ENCODE measurements around the gene TMEM272.

Gene TMEM272

GRCh38 chr13:51844862-51845573 lies at the start of gene TMEM272:
Gene TMEM272, minus strand, starts transcription at chr13:51845177. Its CDS starts 6,647 bp downstream, at chr13:51838530.
- Histone ChIP-seq H3K27me3 (ENCODE audit: control insufficient read depth, insufficient read depth, low read length) (no peaks in the 10 kb centered on the region), H3K9ac (ENCODE audit: low read length) (no peak within 1 kb of the TSS), H3K4me1 (ENCODE audit: control insufficient read depth, insufficient read depth, low read length) (peaks cover 5% of the 10 kb centered on the region), H3K36me3 (ENCODE audit: control insufficient read depth, insufficient read depth, low read length) (no peaks in the 10 kb centered on the region), H3K4me3 (ENCODE audit: low read length) (no peak within 1 kb of the TSS), H3K9me3 (ENCODE audit: control insufficient read depth, low read length) (no peaks in the 10 kb centered on the region)

- no peaks in the 10 kb centered on the region for H3K36me3 ChIP-seq (ENCODE audit: control insufficient read depth, insufficient read depth, low read length)
- no peaks in the 10 kb centered on the region for H3K4me1 ChIP-seq (ENCODE audit: control insufficient read depth, insufficient read depth, low read length)
- H3K9me3 ChIP-seq (ENCODE audit: control insufficient read depth, low read length) = no peaks in the 10 kb centered on the region
- H3K9ac ChIP-seq (ENCODE audit: low read length) = no peak overlapping the region
- no peaks in the 10 kb centered on the region for H3K27me3 ChIP-seq (ENCODE audit: control insufficient read depth, insufficient read depth, low read length)
- H3K4me3 ChIP-seq (ENCODE audit: low read length) = no peak overlapping the region
Measured at GRCh38 chr13:51894239-51894638, 49.3 kb upstream of the TMEM272 start.

- no peak overlapping the region for H3K9ac ChIP-seq (ENCODE audit: low read length)
- no peaks in the 10 kb centered on the region for H3K36me3 ChIP-seq (ENCODE audit: control insufficient read depth, insufficient read depth, low read length)
- no peaks in the 10 kb centered on the region for H3K9me3 ChIP-seq (ENCODE audit: control insufficient read depth, low read length)
- H3K4me3 ChIP-seq (ENCODE audit: low read length) = no peak overlapping the region
- H3K4me1 ChIP-seq (ENCODE audit: control insufficient read depth, insufficient read depth, low read length) = no peaks in the 10 kb centered on the region
- no peaks in the 10 kb centered on the region for H3K27me3 ChIP-seq (ENCODE audit: control insufficient read depth, insufficient read depth, low read length)
Measured at GRCh38 chr13:51892657-51893056, 47.7 kb upstream of the TMEM272 start.

- H3K9me3 ChIP-seq (ENCODE audit: control insufficient read depth, low read length) = no peaks in the 10 kb centered on the region
- no peaks in the 10 kb centered on the region for H3K36me3 ChIP-seq (ENCODE audit: control insufficient read depth, insufficient read depth, low read length)
- H3K4me3 ChIP-seq (ENCODE audit: low read length) = no peak overlapping the region
- H3K9ac ChIP-seq (ENCODE audit: low read length) = no peak overlapping the region
- H3K27me3 ChIP-seq (ENCODE audit: control insufficient read depth, insufficient read depth, low read length) = no peaks in the 10 kb centered on the region
- no peaks in the 10 kb centered on the region for H3K4me1 ChIP-seq (ENCODE audit: control insufficient read depth, insufficient read depth, low read length)
Measured at GRCh38 chr13:51887468-51887867, 42.5 kb upstream of the TMEM272 start.

- Histone ChIP-seq H3K9ac (ENCODE audit: low read length) (no peak overlapping the region), H3K27me3 (ENCODE audit: control insufficient read depth, insufficient read depth, low read length) (no peaks in the 10 kb centered on the region), H3K4me3 (ENCODE audit: low read length) (no peak overlapping the region), H3K9me3 (ENCODE audit: control insufficient read depth, low read length) (no peaks in the 10 kb centered on the region), H3K36me3 (ENCODE audit: control insufficient read depth, insufficient read depth, low read length) (no peaks in the 10 kb centered on the region), H3K4me1 (ENCODE audit: control insufficient read depth, insufficient read depth, low read length) (no peaks in the 10 kb centered on the region)
Measured at GRCh38 chr13:51885651-51886050, 40.7 kb upstream of the TMEM272 start.

GRCh38 chr13:51883226-51883600 lies 38.2 kb upstream of the TMEM272 start:
- no peak overlapping the region for H3K4me3 ChIP-seq (ENCODE audit: low read length)
- H3K36me3 ChIP-seq (ENCODE audit: control insufficient read depth, insufficient read depth, low read length) = no peaks in the 10 kb centered on the region
- H3K9me3 ChIP-seq (ENCODE audit: control insufficient read depth, low read length) = no peaks in the 10 kb centered on the region
- H3K9ac ChIP-seq (ENCODE audit: low read length) = no peak overlapping the region
- no peaks in the 10 kb centered on the region for H3K4me1 ChIP-seq (ENCODE audit: control insufficient read depth, insufficient read depth, low read length)
- no peaks in the 10 kb centered on the region for H3K27me3 ChIP-seq (ENCODE audit: control insufficient read depth, insufficient read depth, low read length)

- Histone ChIP-seq H3K9me3 (ENCODE audit: control insufficient read depth, low read length) (no peaks in the 10 kb centered on the region), H3K27me3 (ENCODE audit: control insufficient read depth, insufficient read depth, low read length) (no peaks in the 10 kb centered on the region), H3K9ac (ENCODE audit: low read length) (no peak overlapping the region), H3K36me3 (ENCODE audit: control insufficient read depth, insufficient read depth, low read length) (no peaks in the 10 kb centered on the region), H3K4me1 (ENCODE audit: control insufficient read depth, insufficient read depth, low read length) (no peaks in the 10 kb centered on the region), H3K4me3 (ENCODE audit: low read length) (no peak overlapping the region)
Measured at GRCh38 chr13:51882570-51883225, 37.7 kb upstream of the TMEM272 start.

- Histone ChIP-seq H3K4me3 (ENCODE audit: low read length) (no peak overlapping the region), H3K4me1 (ENCODE audit: control insufficient read depth, insufficient read depth, low read length) (no peaks in the 10 kb centered on the region), H3K36me3 (ENCODE audit: control insufficient read depth, insufficient read depth, low read length) (no peaks in the 10 kb centered on the region), H3K27me3 (ENCODE audit: control insufficient read depth, insufficient read depth, low read length) (no peaks in the 10 kb centered on the region), H3K9ac (ENCODE audit: low read length) (no peak overlapping the region), H3K9me3 (ENCODE audit: control insufficient read depth, low read length) (no peaks in the 10 kb centered on the region)
Measured at GRCh38 chr13:51881296-51881695, 36.3 kb upstream of the TMEM272 start.

- no peaks in the 10 kb centered on the region for H3K36me3 ChIP-seq (ENCODE audit: control insufficient read depth, insufficient read depth, low read length)
- H3K4me1 ChIP-seq (ENCODE audit: control insufficient read depth, insufficient read depth, low read length) = no peaks in the 10 kb centered on the region
Measured at GRCh38 chr13:51879133-51879532, 34.2 kb upstream of the TMEM272 start.

GRCh38 chr13:51874651-51875050 lies 29.7 kb upstream of the TMEM272 start:
- no peaks in the 10 kb centered on the region for H3K9me3 ChIP-seq (ENCODE audit: control insufficient read depth, low read length)
- H3K4me1 ChIP-seq (ENCODE audit: control insufficient read depth, insufficient read depth, low read length) = no peaks in the 10 kb centered on the region
- H3K27me3 ChIP-seq (ENCODE audit: control insufficient read depth, insufficient read depth, low read length) = no peaks in the 10 kb centered on the region
- H3K36me3 ChIP-seq (ENCODE audit: control insufficient read depth, insufficient read depth, low read length) = no peaks in the 10 kb centered on the region
- no peak overlapping the region for H3K9ac ChIP-seq (ENCODE audit: low read length)
- no peak overlapping the region for H3K4me3 ChIP-seq (ENCODE audit: low read length)

More at GRCh38 chr13:51879133-51879532, 34.2 kb upstream of the TMEM272 start:
- Histone ChIP-seq H3K27me3 (ENCODE audit: control insufficient read depth, insufficient read depth, low read length) (no peaks in the 10 kb centered on the region), H3K4me3 (ENCODE audit: low read length) (no peak overlapping the region), H3K9me3 (ENCODE audit: control insufficient read depth, low read length) (no peaks in the 10 kb centered on the region), H3K9ac (ENCODE audit: low read length) (no peak overlapping the region)

- Histone ChIP-seq H3K9me3 (ENCODE audit: control insufficient read depth, low read length) (no peaks in the 10 kb centered on the region), H3K4me1 (ENCODE audit: control insufficient read depth, insufficient read depth, low read length) (no peaks in the 10 kb centered on the region), H3K9ac (ENCODE audit: low read length) (no peak overlapping the region), H3K4me3 (ENCODE audit: low read length) (no peak overlapping the region), H3K36me3 (ENCODE audit: control insufficient read depth, insufficient read depth, low read length) (no peaks in the 10 kb centered on the region), H3K27me3 (ENCODE audit: control insufficient read depth, insufficient read depth, low read length) (no peaks in the 10 kb centered on the region)
Measured at GRCh38 chr13:51873837-51874236, 28.9 kb upstream of the TMEM272 start.

- no peaks in the 10 kb centered on the region for H3K36me3 ChIP-seq (ENCODE audit: control insufficient read depth, insufficient read depth, low read length)
Measured at GRCh38 chr13:51873117-51873798, 28.3 kb upstream of the TMEM272 start.

More at GRCh38 chr13:51873117-51873798, 28.3 kb upstream of the TMEM272 start:
- no peak overlapping the region for H3K9ac ChIP-seq (ENCODE audit: low read length)
- H3K4me3 ChIP-seq (ENCODE audit: low read length) = no peak overlapping the region
- no peaks in the 10 kb centered on the region for H3K27me3 ChIP-seq (ENCODE audit: control insufficient read depth, insufficient read depth, low read length)
- no peaks in the 10 kb centered on the region for H3K9me3 ChIP-seq (ENCODE audit: control insufficient read depth, low read length)
- no peaks in the 10 kb centered on the region for H3K4me1 ChIP-seq (ENCODE audit: control insufficient read depth, insufficient read depth, low read length)
